HEK293T (cell line): Measurements from ENCODE around the gene S100A11.

Source experiments
- BHLHE40 ChIP-seq: fragments of 450-650 bp; IDR thresholded peaks from 2 replicates; pipeline ENCODE4 v1.6.1; 2016; ENCODE audit warnings: mild to moderate bottlenecking, moderate library complexity, borderline replicate concordance
- ELF4 ChIP-seq: fragments of 450-650 bp; IDR thresholded peaks from 2 replicates; pipeline ENCODE4 v1.6.1; 2017; ENCODE audit warnings: antibody characterized with exemption
- FOXM1 ChIP-seq: fragments of 450-650 bp; IDR thresholded peaks from 2 replicates; pipeline ENCODE4 v1.6.1; 2017; ENCODE audit warnings: mild to moderate bottlenecking, borderline replicate concordance
- HDGF ChIP-seq: fragments of 450-650 bp; IDR thresholded peaks from 2 replicates; pipeline ENCODE4 v1.6.1; 2017; ENCODE audit warnings: antibody characterized with exemption, borderline replicate concordance
- SUZ12 ChIP-seq: fragments of 450-650 bp; IDR thresholded peaks from 2 replicates; pipeline ENCODE4 v1.6.1; 2016; ENCODE audit warnings: mild to moderate bottlenecking

DNA sequence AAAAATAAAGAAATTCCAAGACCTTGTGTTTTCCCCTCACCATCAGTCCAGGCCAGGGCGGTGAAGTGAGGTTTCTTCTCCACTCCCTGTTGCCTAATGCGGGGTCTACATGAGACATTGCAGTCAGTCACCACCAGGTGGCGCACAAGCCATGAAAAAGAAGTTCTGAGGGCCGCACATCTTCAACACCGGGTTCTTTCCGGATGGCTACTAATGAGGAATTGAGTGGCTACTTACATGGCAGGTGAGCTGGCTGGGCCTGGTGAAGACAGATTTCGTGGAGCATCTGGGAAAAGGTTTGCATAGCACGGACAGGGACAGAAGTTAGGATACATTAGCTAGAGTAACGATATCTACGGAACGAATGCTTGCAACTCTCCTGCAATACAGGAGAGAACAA, 15.8 kb upstream of the S100A11 start:
- TF ChIP-seq FOXM1 (no peak), SUZ12 (no peak), BHLHE40 (no peak), HDGF (no peak), ELF4 (no peak)
